NB4 (cell line): Measurements from ENCODE around the gene CCDC191.

Experiments used
- POLR2A ChIP-seq: IDR thresholded peaks from 2 replicates; pipeline ENCODE4 v1.6.1; 2011; ENCODE audit warnings: mild to moderate bottlenecking; ENCODE audit not compliant: insufficient read length; ENCODE audit errors: extremely low read depth
- TF ChIP-seq, protein P1 (sequence below): IDR thresholded peaks from one replicate; pipeline ENCODE4 v1.5.1; 2012; ENCODE audit warnings: low read depth, low read length
- TF ChIP-seq, protein P2 (sequence below): IDR thresholded peaks from 2 replicates; pipeline ENCODE4 v1.6.1; 2011; ENCODE audit warnings: low read depth, low read length

DNA sequence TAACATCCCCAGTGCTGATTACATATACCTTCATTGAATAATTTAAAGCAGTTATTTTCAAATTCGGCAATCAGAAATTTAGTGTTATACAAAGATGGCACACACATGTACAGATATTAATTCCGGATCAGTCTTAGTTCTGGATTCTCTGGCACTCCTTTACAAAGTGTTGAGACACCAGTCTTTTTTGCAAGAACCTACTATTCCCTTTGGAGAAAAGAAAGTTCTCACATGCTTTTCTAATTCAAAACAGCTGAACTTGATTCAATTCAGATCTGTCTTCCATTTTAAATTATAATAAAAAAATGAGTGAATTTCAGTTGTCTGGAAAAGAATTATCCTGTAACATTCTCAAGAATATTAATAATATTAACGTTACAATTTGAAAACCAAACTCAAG, 20.4 kb downstream of the CCDC191 start:
- TF ChIP-seq, protein P1, sequence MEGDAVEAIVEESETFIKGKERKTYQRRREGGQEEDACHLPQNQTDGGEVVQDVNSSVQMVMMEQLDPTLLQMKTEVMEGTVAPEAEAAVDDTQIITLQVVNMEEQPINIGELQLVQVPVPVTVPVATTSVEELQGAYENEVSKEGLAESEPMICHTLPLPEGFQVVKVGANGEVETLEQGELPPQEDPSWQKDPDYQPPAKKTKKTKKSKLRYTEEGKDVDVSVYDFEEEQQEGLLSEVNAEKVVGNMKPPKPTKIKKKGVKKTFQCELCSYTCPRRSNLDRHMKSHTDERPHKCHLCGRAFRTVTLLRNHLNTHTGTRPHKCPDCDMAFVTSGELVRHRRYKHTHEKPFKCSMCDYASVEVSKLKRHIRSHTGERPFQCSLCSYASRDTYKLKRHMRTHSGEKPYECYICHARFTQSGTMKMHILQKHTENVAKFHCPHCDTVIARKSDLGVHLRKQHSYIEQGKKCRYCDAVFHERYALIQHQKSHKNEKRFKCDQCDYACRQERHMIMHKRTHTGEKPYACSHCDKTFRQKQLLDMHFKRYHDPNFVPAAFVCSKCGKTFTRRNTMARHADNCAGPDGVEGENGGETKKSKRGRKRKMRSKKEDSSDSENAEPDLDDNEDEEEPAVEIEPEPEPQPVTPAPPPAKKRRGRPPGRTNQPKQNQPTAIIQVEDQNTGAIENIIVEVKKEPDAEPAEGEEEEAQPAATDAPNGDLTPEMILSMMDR, result no peak
- TF ChIP-seq, protein P2, sequence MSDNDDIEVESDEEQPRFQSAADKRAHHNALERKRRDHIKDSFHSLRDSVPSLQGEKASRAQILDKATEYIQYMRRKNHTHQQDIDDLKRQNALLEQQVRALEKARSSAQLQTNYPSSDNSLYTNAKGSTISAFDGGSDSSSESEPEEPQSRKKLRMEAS, result no peak
- no peak for TF ChIP-seq POLR2A
